Type B pancreatic cell (in vitro differentiated cells): ENCODE data around the gene ITPK1. TPM values are rescaled to one million over a fixed set of nuclear protein-coding genes. Genes with fewer than 3 reads are reported as not detected.
A peak's percentile ranks its signal among the peaks of the same experiment; 100 is the strongest.

Source experiments
- DNase-seq: peaks from one replicate; pipeline ENCODE4 v3.0.0; 2021; ENCODE audit warnings: mixed read lengths; ENCODE audit not compliant: unreplicated experiment; ENCODE audit errors: extremely low spot score
- H3K27ac Mint-ChIP-seq: 2 replicates; pipeline ENCODE4 v1.8.0; 2021; ENCODE audit warnings: mild to moderate bottlenecking, mixed read lengths
- H3K27me3 Mint-ChIP-seq: 2 replicates; pipeline ENCODE4 v1.8.0; 2021; ENCODE audit warnings: mixed read lengths
- H3K36me3 Mint-ChIP-seq: 2 replicates; pipeline ENCODE4 v1.8.0; 2021; ENCODE audit warnings: mixed read lengths
- H3K4me1 Mint-ChIP-seq: one replicate; pipeline ENCODE4 v1.8.0; 2021; ENCODE audit warnings: mixed read lengths; ENCODE audit not compliant: unreplicated experiment
- H3K4me3 Mint-ChIP-seq: 2 replicates; pipeline ENCODE4 v1.8.0; 2021; ENCODE audit warnings: mild to moderate bottlenecking, mixed read lengths
- H3K9me3 Mint-ChIP-seq: 2 replicates; pipeline ENCODE4 v1.8.0; 2021; ENCODE audit warnings: mixed read lengths
- CTCF ChIP-seq: fragments of 200-600 bp; sonication (generic); conservative IDR thresholded peaks from 2 replicates; pipeline ENCODE4 v1.5.0; 2021; ENCODE audit warnings: antibody characterized with exemption, mild to moderate bottlenecking
- total RNA-seq: library from RNA; stranded (reverse); gene quantifications from 2 replicates; pipeline ENCODE4 v1.2.1, GENCODE V29; 2021; ENCODE audit warnings: low replicate concordance

ITPK1 gene
- total RNA-seq, 1 donor from 2014 or later: 40.2 TPM

- Mint-ChIP-seq H3K4me3 (no peak overlapping the region), H3K27ac (no peak overlapping the region)
These were observed 163.0 kb downstream of the ITPK1 start for GRCh38 chr14:92952481-92953298.

GRCh38 chr14:92951912-92952471 is 163.7 kb downstream of the ITPK1 start:
- Mint-ChIP-seq H3K27me3 (no peaks in the 10 kb centered on the region), H3K4me1 (peaks cover 3% of the 10 kb centered on the region), H3K27ac (no peak overlapping the region), H3K9me3 (no peaks in the 10 kb centered on the region), H3K36me3 (peaks cover 3% of the 10 kb centered on the region), H3K4me3 (no peak overlapping the region)
- peak; percentile 98 for TF ChIP-seq CTCF
- peak; percentile 85 for DNase-seq

More at GRCh38 chr14:92952481-92953298, 163.0 kb downstream of the ITPK1 start:
- Mint-ChIP-seq H3K4me1 (peaks cover 3% of the 10 kb centered on the region), H3K9me3 (no peaks in the 10 kb centered on the region), H3K36me3 (peaks cover 3% of the 10 kb centered on the region), H3K27me3 (no peaks in the 10 kb centered on the region)
- TF ChIP-seq CTCF: no peak
- DNase-seq: no peak

- Mint-ChIP-seq H3K9me3 (no peaks in the 10 kb centered on the region), H3K27ac (no peak overlapping the region), H3K27me3 (no peaks in the 10 kb centered on the region), H3K4me3 (no peak overlapping the region), H3K4me1 (peaks cover 3% of the 10 kb centered on the region), H3K36me3 (peaks cover under 1% of the 10 kb centered on the region)
- TF ChIP-seq CTCF: no peak
- DNase-seq: no peak
These were observed 164.5 kb downstream of the ITPK1 start for GRCh38 chr14:92951261-92951660.

- Mint-ChIP-seq H3K9me3 (no peaks in the 10 kb centered on the region), H3K36me3 (no peaks in the 10 kb centered on the region), H3K27ac (no peak overlapping the region), H3K4me1 (peaks cover 3% of the 10 kb centered on the region), H3K27me3 (no peaks in the 10 kb centered on the region), H3K4me3 (no peak overlapping the region)
- DNase-seq: no peak
- no peak for TF ChIP-seq CTCF
These were observed 165.0 kb downstream of the ITPK1 start for GRCh38 chr14:92950773-92951172.

GRCh38 chr14:92950193-92950540 is 165.6 kb downstream of the ITPK1 start:
- Mint-ChIP-seq H3K27me3 (no peaks in the 10 kb centered on the region), H3K9me3 (no peaks in the 10 kb centered on the region), H3K36me3 (no peaks in the 10 kb centered on the region), H3K4me3 (no peak overlapping the region), H3K4me1 (peaks cover 3% of the 10 kb centered on the region), H3K27ac (no peak overlapping the region)
- DNase-seq: no peak
- TF ChIP-seq CTCF: no peak
